NCI-H446 treated with DMSO at 0.1 percent for 48 hours (cell line): ENCODE measurements around the gene OXCT2.

Experiments
- DNase-seq: peaks from one replicate; lab custom pipeline; 2025; lab: John Stamatoyannopoulos, UW

OXCT2 gene

DNA sequence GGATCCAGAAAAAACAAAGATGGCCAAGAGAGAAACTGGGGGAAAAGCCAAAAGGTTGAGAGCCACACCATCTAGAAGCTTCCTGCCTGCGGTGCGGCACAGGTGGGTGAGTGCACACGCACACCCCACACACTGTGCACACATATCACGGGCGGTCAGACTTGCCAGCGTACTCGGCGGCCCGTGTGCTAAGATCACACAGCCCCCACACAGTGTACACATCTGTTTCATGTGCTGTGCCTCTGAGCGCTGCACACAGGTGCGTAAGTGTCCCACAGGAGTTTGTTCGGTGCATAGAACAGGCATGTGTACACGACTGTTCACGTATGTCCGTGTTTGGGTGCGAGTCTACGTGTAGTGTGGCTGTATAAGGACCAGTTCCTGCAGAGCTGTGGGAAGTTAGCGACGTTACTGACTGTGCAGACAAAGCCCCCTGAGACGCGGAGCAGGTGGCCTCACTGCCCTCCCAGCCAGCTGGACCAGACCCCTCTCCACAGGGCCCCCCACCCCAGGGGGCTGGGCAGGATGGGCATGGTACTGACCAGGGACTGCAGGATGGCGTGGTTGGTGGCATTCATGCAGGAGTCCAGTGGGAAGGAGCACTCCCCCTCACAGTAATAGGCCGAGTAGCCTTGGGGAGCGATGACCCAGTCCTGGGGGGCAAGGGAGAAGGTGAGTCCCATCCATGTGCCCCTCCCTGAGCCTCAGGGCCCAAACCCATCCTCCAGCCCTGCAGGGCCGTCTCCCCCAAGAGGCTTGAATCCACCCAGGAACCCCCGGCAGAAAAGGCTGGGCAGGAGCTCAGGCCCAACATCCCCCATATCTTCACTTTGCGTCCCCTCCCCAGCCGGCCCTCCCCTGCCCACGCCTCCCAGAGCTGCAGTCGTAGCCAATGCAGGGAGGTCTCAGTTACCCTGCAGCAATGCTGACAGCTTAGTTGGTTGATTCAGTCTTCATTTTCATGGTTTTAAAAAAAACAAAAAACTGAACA lies 8.3 kb downstream of the OXCT2 start:
- DNase-seq: no peak

DNA sequence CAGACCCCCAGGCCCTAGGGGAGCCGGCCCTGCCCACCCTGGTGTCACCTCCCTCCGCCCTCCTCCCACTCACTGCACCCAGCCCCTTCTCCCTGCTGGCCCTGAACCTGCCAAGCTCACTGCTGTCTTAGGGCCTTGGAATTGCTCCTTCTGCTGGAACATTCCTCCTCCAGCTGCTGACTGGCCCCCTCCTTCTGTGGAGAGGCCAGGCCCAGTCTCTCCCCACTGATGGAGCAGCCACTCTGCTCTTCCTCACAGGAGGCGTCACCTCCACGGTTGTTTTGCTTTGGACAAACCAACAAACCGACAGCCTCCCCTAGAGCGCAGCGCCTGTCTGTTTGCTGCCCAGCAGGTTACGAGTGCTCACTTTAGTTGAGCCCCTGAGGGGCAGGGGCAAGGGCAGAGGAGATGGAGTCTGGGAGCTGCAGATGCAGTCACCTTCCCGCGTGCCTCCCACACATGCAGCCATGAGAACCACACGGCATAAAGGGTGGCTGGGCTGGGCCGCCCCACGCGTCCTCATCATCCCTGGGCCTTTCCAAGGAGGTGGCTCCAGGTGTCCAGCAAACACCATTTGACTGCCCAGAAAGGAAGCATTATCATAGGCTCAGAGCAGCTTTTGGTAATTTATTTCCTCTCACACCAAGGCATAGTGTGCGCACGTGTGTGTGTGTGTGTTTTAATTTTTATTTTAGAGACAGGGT lies 9.4 kb downstream of the OXCT2 start:
- no peak for DNase-seq

DNA sequence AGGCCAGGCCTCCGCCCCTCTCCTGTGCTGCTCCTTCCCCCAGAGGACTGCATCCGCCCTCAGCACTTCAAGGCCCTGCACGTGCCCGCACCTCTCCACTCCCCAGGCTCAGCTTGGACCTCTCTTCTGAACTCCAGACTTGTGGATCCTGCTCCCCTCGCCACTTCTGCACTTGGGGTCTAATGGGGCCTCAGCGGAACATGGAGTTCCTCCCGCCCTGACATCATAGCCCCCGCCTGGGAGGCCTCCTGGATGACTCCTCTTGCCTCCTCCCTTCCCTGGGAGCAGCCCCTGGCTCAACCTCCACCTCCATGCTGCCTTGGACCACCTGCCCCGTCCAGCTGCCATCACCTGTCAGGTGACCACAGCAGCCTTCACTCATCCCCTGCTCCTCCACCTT lies 10.1 kb downstream of the OXCT2 start:
- no peak for DNase-seq

DNA sequence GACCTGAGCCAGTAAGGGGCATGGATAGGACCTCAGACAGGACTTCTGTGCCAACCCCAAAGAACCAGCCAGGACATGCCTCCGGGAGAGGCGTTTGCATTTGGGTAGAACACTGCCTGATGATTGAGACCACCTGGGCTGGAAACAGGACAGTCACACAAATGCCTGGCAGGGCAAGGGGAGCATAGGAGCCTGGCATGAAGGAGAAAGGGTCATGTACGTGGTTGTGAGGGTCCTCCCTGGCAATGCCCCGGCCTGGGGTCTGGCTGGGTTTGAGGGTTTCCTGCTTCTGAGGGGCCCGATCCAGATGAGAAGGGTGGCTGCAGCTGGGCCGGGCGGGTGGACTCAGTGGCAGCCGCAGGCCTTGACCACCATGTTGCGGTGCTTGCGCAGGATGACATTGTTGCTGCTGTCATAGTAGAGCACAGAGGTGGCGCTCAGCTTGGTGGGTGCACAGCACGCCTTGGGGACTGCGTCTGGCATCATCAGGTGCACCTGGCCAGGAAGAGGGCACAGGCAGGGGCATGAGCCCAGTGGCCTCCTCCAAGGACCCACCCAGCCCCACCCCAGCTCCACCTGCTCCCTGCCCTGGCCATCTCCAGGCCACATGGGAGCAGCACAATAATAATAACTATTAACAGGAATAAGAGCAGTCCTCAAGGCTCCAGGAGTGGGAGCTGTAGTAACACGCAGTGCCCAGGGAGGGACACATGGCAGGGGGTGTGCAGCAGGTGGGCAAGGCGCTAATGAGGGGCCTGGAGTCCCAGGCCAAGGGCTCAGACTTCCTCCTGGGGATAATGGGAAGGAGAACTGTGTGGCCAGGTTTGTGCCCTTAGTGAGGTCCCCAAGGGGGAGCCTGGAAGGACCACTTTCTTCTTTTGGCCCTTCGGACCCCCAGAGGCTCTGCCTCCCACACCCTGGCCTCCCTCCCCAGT lies 10.8 kb downstream of the OXCT2 start:
- DNase-seq: no peak

DNA sequence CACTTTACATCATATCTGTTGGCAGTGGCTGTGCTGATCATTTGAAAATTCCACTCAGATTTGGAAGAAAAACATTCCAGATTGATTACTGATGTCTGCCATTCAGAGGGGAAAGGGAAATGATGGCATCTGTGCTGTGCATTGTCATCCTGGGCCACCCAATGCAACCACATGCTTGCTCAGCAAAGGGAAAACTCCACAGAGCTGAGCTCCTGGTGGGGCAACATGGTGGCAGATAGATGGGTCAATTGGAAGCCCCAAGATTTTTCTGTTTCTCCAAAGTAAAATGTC lies 11.8 kb downstream of the OXCT2 start:
- DNase-seq: no peak

DNA sequence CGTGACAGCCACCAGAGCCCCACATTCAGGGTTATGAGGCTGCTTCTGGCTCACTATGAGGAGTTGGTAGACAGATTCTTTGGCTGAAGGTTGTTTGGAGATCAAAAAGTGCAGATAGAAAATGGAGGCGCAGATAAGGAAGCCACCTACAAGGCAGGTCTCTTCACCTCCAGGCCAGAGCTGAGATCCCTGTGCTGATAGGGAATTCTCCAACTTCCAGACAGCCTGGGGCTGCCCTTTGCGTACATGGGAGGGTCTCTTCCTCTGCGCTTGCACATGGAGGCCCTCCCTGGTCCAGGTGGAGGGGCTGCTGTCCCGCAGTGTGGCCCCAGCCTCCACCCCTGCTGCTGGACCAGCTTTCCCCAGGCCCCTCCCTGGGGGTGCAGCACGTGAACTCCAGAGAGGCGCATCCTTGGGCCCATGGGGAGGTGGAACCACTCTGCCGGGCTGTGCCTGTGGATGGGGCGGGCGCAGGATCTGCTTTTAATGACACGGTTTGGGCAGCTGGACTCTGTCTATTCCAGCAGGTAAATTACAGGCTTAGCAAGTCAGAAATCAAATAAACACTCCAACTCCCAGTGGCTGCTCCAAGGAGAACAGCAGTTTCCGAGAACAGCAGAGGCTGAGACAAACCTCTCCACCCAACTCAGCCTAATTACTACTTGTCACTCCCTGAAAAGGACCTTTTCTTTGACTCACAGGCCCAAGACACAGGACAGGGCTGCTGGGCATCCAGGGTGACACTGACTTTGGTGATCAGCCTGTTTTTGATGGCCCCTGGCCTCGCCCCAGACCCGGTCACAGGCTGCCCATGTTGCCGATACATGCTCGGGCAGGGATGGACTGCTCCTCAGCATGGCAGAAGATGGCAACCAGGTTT lies 12.4 kb downstream of the OXCT2 start:
- DNase-seq: no peak

DNA sequence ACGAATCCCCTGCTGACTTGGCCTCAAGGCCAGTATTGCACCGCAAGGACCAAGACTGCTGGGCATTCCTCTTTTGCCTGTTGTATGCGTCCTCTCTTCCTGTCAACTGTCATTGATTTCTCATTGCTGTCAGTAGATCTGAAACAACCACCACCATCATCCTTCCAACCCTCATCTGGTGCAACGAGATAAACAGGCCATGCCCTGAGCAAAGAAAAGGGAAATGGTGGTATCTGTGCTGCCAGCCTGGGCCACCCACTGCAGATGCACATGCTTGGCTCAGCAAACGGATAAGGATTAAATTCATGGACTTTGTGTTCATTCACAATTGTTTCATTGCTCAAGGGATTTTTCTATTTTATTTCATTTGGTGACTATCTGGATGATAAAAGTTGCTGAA lies 13.6 kb downstream of the OXCT2 start:
- DNase-seq: no peak

DNA sequence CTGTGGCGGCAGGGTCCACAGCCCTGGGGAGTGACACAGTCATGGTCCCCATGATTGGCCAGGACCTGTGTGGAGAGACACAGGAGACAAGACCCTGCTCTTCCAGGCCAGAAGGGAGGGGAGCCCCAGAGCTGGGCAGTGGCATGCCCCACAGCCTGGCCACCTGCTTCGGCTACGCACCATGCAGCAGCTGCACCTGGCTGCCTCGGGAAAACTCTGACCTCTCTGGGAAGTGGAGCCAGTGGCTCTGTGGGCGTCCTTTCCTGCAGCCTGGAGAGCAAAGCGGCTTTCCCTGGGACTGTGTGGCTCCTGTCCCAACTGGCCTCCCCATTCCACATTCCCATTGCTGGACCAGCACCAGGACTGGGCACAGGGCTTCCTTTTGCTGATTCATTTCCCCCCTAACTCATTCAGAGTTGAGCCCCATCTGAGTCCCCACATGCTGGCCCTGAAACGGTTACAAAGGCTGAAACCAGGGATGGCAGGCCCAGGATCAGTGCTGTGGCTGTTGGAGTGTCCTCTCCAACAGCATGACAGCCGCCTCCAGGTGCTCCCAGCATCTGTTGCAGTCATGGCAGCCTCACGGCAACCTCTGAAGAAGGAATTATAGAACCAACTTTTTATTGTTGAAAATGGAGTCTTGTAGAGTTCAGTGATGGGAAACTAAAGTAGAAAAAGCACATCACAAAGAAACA lies 15.0 kb downstream of the OXCT2 start:
- no peak for DNase-seq

DNA sequence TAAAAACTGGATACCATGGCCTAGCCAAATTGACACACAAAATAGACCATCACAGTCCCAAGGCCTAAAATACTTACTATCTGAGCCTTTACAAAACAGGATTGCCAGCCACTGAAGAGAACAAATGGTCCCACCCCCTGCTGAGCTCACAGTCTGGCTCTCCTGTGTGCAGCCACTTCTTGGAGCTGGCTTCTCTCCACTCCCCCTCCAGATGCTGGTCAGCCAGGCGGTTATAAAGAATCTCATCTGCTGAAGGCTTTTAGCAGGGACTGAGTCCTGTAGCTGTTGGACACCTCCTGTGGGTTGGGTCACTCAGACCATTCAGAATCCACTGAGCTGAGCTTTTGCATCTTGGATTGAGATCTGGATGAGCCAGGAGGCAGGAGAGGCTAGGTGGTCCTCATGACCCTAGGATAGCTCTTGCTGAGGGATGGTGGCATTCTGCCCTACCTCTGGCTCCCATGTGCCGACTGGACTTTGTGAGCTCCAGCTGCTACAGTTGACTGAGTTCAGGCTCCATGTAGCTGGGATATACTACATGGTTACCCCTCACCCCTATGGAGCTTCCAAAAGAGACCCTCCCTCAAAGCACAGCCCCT lies 16.1 kb downstream of the OXCT2 start:
- peak; percentile 85 for DNase-seq

DNA sequence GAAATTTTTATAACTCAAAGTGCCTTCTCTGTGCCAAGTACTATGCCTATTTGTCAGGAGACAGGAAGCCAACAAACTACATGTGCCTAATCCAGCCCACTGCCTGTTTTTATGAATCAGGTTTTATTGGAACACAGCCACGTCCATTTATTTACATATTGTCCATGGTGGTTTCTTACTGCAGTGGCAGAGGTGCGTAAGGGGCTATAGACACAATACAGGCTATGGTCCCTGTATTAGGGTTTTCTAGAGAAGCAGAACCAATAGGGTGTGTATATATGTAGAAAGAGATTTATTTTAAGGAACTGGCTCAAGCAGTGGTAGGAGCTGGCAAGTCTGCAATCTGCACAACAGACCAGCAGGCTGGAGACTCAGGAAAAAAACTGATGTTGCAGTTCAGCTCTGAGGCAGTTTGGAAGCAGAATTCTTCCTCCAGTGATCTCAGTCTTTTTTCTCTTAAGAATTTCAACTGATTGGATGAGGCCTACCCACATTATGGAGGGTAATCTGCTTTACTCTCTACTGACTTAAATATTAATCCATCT lies 17.1 kb downstream of the OXCT2 start:
- peak; percentile 78 for DNase-seq

DNA sequence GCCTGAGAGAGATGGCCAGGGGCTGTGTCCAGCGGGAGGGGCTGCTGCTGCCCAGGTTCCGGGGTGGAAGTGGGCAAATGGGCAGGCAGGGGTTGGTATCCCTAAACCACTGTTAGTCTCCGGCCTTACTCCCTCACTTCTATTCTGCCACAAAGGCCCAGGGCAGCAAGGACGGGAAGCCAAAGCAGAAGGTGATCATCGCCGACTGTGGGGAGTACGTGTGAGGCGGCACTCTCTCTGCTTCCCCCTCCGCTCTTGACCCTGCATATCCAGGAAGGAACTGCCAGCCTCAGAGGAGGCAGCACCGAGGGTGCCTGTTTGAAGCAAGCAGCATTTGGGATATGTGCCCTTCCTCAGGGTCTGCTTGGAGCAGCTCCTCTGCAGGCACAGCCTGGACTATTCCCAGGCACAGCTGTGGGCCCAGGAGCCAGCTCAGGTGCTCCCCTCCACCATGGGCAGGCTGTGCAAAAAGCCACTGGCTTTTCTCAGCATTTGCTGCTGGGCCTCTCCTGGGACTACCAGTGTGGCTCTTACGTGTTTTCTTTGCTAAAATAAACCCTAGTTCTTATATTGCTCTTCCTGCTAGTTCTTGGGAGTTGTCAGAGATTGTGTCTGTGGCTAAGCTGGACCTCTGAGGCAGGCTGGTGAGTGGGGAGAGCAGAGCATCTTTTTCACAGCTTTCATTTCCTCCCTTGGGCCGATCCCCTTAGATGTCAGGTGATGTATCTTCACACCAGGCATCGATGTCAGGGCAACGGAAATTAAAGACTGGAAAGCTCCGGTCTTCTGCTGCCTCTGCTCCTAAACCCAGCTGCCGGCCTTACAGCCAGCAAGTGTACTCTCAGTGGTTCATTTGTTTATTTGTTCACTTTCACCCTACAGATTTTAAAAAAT lies 17.8 kb downstream of the OXCT2 start:
- DNase-seq: no peak

DNA sequence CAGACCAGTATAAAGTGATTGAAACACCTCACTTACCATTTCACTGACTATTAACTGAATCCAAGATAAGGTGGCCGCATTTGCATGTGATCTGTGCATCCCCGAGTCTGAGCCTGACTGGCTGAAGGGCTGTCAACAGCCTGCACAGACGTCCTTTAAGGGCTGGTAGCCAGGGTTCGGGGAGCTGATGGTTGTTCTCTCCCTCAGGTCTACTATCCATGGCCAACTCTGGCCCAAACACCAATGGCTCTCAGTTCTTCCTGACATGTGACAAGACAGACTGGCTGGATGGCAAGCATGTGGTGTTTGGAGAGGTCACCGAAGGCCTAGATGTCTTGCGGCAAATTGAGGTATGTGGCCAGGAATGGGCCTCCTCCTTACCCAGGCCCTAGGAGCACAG lies 18.4 kb downstream of the OXCT2 start:
- DNase-seq: no peak

DNA sequence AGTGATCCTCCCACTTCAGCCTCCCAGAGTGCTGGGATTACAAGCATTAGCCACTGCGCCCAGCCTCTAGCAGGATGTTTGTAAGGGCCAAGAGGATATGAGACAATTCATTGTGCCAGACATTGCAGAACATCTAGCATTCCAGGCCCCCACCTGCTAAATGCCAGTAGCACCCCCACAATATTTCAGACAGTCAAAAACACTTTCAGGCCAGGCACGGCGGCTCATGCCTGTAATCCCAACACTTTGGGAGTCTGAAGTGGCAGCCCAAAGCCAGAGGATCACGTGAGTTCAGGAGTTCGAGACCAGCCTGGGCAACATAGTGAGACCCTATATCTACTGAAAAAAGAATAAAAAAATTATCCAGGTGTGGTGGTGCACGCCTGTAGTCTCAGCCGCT lies 19.6 kb downstream of the OXCT2 start:
- DNase-seq: no peak

DNA sequence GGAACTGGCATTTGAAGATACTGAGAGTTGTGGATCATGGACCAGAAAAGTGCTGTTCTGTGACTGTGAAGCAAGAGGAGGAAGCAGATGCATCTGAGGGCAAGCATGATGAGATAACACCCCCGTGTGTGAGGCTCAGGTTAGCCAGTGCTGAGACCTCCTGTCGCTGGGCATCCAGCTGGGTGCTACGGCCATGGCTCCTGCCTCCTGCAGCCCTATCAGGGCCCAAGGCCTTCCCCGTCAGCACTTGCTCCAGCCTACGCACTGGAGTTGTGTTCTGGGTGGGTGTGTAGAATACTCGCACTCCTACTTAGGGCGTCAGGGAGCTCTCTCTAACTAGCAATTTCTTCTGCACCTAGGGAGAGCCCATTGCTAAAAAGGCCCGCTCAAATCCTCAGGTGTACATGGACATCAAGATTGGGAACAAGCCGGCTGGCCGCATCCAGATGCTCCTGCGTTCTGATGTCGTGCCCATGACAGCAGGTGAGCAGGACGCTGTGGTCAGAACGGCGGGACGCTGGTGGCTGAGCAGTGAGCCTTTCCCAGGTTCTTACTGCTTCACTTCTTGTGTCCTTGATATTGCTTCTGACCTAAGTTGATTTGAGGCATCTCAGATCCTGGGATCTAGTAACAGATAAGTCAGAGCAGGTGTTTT lies 26.0 kb downstream of the OXCT2 start:
- no peak for DNase-seq

DNA sequence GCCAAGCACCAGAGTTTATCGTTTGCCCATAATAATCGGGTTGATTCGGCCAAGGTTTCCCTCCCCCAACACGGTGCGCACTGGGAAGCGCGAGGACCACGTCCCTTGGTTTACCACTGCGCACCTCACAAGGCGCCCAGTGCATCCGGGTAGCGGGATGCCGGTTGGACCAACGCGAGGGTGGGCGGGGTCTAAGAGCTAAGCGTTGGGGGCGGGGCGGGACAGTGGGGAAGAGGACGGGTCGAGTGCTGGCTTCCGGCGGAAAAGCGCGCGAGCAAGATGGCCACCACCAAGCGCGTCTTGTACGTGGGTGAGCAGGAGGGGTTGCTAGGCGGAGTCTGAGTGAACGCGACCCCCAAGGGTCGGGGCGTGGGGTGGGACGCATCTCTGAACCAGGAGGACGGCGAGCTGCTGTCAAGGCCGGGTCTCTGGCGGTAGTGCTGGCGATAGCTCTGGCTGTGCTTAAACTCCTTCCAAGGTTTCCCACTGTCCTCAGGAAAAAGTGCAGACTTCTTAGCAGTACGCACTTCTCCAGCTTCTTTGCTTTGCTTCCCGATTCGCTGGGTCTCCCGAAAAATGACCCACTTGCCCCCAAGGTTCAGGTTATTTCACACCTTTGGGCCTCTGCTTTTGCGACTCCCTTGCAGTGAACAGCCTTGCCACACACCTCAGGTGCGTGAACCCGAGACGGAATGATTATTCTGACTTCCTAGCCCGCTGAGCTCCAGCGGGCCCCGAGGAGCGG lies 32.4 kb downstream of the OXCT2 start, which contains the start of gene PPIE:
Gene PPIE, plus strand, starts transcription at position 261 of the 745 bp plus-strand sequence. Its CDS starts 19 bp downstream, at position 280.
- peak; percentile 73 for DNase-seq

DNA sequence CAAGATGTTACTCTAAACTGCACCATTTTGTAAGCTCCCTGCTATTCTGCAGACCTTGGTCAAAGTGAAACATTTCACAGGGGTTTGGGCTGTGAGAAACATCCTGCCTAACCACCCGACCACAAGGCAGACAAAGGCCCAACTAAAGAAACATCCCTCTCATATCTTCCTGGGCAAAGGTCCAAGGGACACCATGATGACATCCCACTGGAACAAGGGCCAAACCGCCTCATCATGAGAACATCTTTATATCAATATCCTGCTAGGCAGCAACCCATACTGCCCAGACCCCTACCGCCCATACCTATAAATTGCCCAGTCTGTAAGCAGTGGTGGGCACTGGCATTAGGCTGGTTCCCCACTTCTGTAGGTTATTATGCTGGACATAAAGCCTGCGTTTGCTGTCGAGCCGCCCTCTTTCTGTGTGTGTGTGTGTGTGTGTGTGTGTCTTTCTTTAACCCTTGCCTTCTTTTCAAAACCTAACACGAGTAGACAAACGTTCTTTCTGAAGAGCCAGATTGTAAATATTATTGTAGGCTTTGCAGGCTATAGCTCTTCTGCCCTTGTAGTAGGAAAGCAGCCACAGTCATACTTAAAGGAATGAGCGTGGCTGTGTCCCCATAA lies 33.5 kb downstream of the OXCT2 start:
- no peak for DNase-seq

DNA sequence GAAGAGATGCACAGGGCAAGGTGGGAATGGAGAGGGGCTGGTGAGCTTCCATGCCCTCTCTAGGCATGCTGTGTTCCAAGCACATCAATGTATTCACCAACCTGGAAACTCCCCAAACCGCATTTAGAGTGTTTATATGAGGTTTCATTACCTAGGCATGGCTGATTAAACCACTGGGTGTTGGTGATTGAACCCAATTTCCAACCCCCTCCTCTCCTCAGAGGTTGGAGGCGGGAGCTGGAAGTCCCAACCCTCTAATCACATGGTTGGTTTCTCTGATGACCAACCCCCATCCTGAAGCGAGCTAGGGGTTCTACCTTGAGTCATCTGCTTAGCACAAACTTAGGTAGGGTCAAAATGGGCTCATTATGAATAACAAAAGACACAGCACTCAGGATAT lies 35.4 kb downstream of the OXCT2 start:
- no peak for DNase-seq
